H9 (cell line): ENCODE data around the gene HERC4. TPM values are rescaled to one million over a fixed set of nuclear protein-coding genes. Genes with fewer than 3 reads are reported as not detected.

Experiments used
- DNase-seq: peaks from one replicate; pipeline ENCODE4 v3.0.0-alpha.2; 2017
- H2AFZ ChIP-seq: one replicate; pipeline ENCODE4 v1.6.1; 2013; ENCODE audit warnings: mild to moderate bottlenecking, low read length, control low read depth, moderate library complexity
- H2AK5ac ChIP-seq: 2 replicates; pipeline ENCODE4 v1.6.1; 2013; ENCODE audit warnings: low read length, control low read depth, mixed read lengths; ENCODE audit not compliant: insufficient read length
- H2BK120ac ChIP-seq: one replicate; pipeline ENCODE4 v1.6.1; 2013; ENCODE audit warnings: low read depth, mild to moderate bottlenecking, low read length, control low read depth, inconsistent platforms; ENCODE audit not compliant: poor library complexity, severe bottlenecking
- H2BK12ac ChIP-seq: 2 replicates; pipeline ENCODE4 v1.6.1; 2013; ENCODE audit warnings: low read length, control low read depth, mixed read lengths, low read depth; ENCODE audit not compliant: insufficient read length
- H2BK15ac ChIP-seq: 2 replicates; pipeline ENCODE4 v1.6.1; 2013; ENCODE audit warnings: low read depth, low read length, control low read depth
- H2BK20ac ChIP-seq: one replicate; pipeline ENCODE4 v1.6.1; 2013; ENCODE audit warnings: low read depth, mild to moderate bottlenecking, low read length, control low read depth, inconsistent platforms; ENCODE audit not compliant: poor library complexity, severe bottlenecking
- H2BK5ac ChIP-seq: 2 replicates; pipeline ENCODE4 v1.6.1; 2013; ENCODE audit warnings: low read length, control low read depth, mixed read lengths; ENCODE audit not compliant: insufficient read length
- H3K14ac ChIP-seq: 2 replicates; pipeline ENCODE4 v1.6.1; 2013; ENCODE audit warnings: low read length, control low read depth; ENCODE audit not compliant: insufficient read depth
- H3K18ac ChIP-seq: 2 replicates; pipeline ENCODE4 v1.6.1; 2013; ENCODE audit warnings: low read depth, mild to moderate bottlenecking, mixed read lengths, low read length, control low read depth; ENCODE audit not compliant: insufficient read length
- H3K23ac ChIP-seq: 2 replicates; pipeline ENCODE4 v1.6.1; 2013; ENCODE audit warnings: low read length, control low read depth, mixed read lengths, low read depth; ENCODE audit not compliant: insufficient read length
- H3K23me2 ChIP-seq: 2 replicates; pipeline ENCODE4 v1.6.1; 2013; ENCODE audit warnings: low read depth, mild to moderate bottlenecking, mixed read lengths, low read length, control low read depth; ENCODE audit not compliant: insufficient read length, poor library complexity, severe bottlenecking
- H3K27ac ChIP-seq: 2 replicates; pipeline ENCODE4 v1.5.1; 2013; ENCODE audit warnings: low read length, control low read depth, mixed read lengths, low read depth; ENCODE audit not compliant: insufficient read length
- H3K27me3 ChIP-seq: 2 replicates; pipeline ENCODE4 v1.6.1; 2013; ENCODE audit warnings: low read length, control low read depth, inconsistent platforms; ENCODE audit not compliant: insufficient read depth
- H3K4ac ChIP-seq: 2 replicates; pipeline ENCODE4 v1.6.1; 2013; ENCODE audit warnings: low read depth, mild to moderate bottlenecking, control low read depth, inconsistent platforms, low read length, moderate library complexity
- H3K4me1 ChIP-seq: 2 replicates; pipeline ENCODE4 v1.6.1; 2013; ENCODE audit warnings: low read length, control low read depth, inconsistent platforms; ENCODE audit not compliant: insufficient read depth
- H3K4me2 ChIP-seq: 2 replicates; pipeline ENCODE4 v1.6.1; 2013; ENCODE audit warnings: low read length, control low read depth, mixed read lengths; ENCODE audit not compliant: insufficient read length, insufficient read depth
- H3K56ac ChIP-seq: 2 replicates; pipeline ENCODE4 v1.6.1; 2013; ENCODE audit warnings: low read depth, mild to moderate bottlenecking, mixed read lengths, low read length, control low read depth; ENCODE audit not compliant: insufficient read length
- H3K79me1 ChIP-seq: 2 replicates; pipeline ENCODE4 v1.6.1; 2013; ENCODE audit warnings: low read depth, mild to moderate bottlenecking, moderate library complexity, low read length, control low read depth, inconsistent platforms; ENCODE audit not compliant: insufficient read depth, poor library complexity, severe bottlenecking
- H3K79me2 ChIP-seq: 2 replicates; pipeline ENCODE4 v1.6.1; 2013; ENCODE audit warnings: low read length, control low read depth, inconsistent platforms; ENCODE audit not compliant: insufficient read depth
- H3K9ac ChIP-seq: 2 replicates; pipeline ENCODE4 v1.6.1; 2013; ENCODE audit warnings: low read length, control low read depth, mixed read lengths; ENCODE audit not compliant: insufficient read length; ENCODE audit errors: extremely low read depth
- H3K9me3 ChIP-seq: one replicate; pipeline ENCODE4 v1.6.1; 2013; ENCODE audit warnings: low read depth, low read length, inconsistent platforms; ENCODE audit not compliant: control insufficient read depth
- H3T11ph ChIP-seq: one replicate; pipeline ENCODE4 v1.6.1; 2013; ENCODE audit warnings: mild to moderate bottlenecking, low read length, control low read depth, inconsistent platforms
- H4K20me1 ChIP-seq: one replicate; pipeline ENCODE4 v1.6.1; 2013; ENCODE audit not compliant: control insufficient read depth, insufficient read length, insufficient read depth
- H4K5ac ChIP-seq: 2 replicates; pipeline ENCODE4 v1.6.1; 2013; ENCODE audit warnings: low read depth, mild to moderate bottlenecking, mixed read lengths, low read length, control low read depth; ENCODE audit not compliant: insufficient read length
- H4K8ac ChIP-seq: replicated peaks from 2 replicates; pipeline ENCODE4 v1.6.1; 2013; ENCODE audit warnings: low read length, control low read depth, mixed read lengths, low read depth; ENCODE audit not compliant: insufficient read length
- H4K91ac ChIP-seq: 2 replicates; pipeline ENCODE4 v1.6.1; 2013; ENCODE audit warnings: low read depth, mild to moderate bottlenecking, moderate library complexity, mixed read lengths, low read length, control low read depth; ENCODE audit not compliant: insufficient read length
- H3K27ac Mint-ChIP-seq, 3 experiments: 2 replicates in 2 of 3; 3 replicates in 1 of 3; pipeline ENCODE4 v1.8.0; 2020 to 2021; ENCODE audit warnings: mixed read lengths in 3 of 3, mild to moderate bottlenecking in 1 of 3, moderate library complexity in 1 of 3
- H3K27me3 Mint-ChIP-seq: 2 replicates; pipeline ENCODE4 v1.8.0; 2021; ENCODE audit warnings: low read depth, mild to moderate bottlenecking, moderate library complexity, mixed read lengths
- H3K36me3 Mint-ChIP-seq, 3 experiments: 2 replicates in 2 of 3; 3 replicates in 1 of 3; pipeline ENCODE4 v1.8.0; 2020 to 2021; ENCODE audit warnings: low read depth in 3 of 3, mixed read lengths in 3 of 3; ENCODE audit not compliant: insufficient read depth in 1 of 3
- H3K4me1 Mint-ChIP-seq, 2 experiments: 2 replicates each; pipeline ENCODE4 v1.8.0; 2020; ENCODE audit warnings: mixed read lengths in 2 of 2
- H3K4me3 Mint-ChIP-seq, 2 experiments: 2 replicates in 1 of 2; 3 replicates in 1 of 2; pipeline ENCODE4 v1.8.0; 2020 to 2021; ENCODE audit warnings: mild to moderate bottlenecking in 2 of 2, mixed read lengths in 2 of 2, moderate library complexity in 1 of 2
- H3K9me3 Mint-ChIP-seq, 2 experiments: 2 replicates in 1 of 2; 3 replicates in 1 of 2; pipeline ENCODE4 v1.8.0; 2020; ENCODE audit warnings: mild to moderate bottlenecking in 2 of 2, mixed read lengths in 2 of 2, moderate library complexity in 1 of 2
- CTCF ChIP-seq: fragments of 200-600 bp; sonication (generic); conservative IDR thresholded peaks from 3 replicates; pipeline ENCODE4 v1.8.0; 2021; ENCODE audit warnings: antibody characterized with exemption, mild to moderate bottlenecking
- WGBS: extraction: QIAGEN DNeasy Blood & Tissue Kit; methylation state at CpG from one replicate; pipeline ENCODE4 v1.1.7; 2013; ENCODE audit warnings: missing lambda C conversion rate, low lambda C conversion rate, mixed read lengths; ENCODE audit not compliant: insufficient read length; ENCODE audit errors: extremely low coverage; 5-methylcytosine and 5-hydroxymethylcytosine counted together
- total RNA-seq: library from RNA; stranded (reverse); gene quantifications from 2 replicates; pipeline ENCODE4 v1.2.1, GENCODE V29; 2021

The HERC4 gene
- total RNA-seq, 1 experiment from 2014 or later = 24.5 TPM

- no peak overlapping the region for H3K4me3 Mint-ChIP-seq
Measured at GRCh38 chr10:67943917-67944316, 131.2 kb downstream of the HERC4 start.

More at GRCh38 chr10:67943917-67944316, 131.2 kb downstream of the HERC4 start:
- no peaks in the 10 kb centered on the region for H3K79me1 ChIP-seq
- H3K9ac ChIP-seq = no peak overlapping the region
- no peak overlapping the region for H2BK5ac ChIP-seq
- H2AK5ac ChIP-seq = no peak overlapping the region
- no peak overlapping the region for H2BK15ac ChIP-seq
- no peaks in the 10 kb centered on the region for H3K27me3 Mint-ChIP-seq
- H3K9me3 Mint-ChIP-seq = no peaks in the 10 kb centered on the region; a peak in 1 of 5 replicates
- H3K23me2 ChIP-seq = no peaks in the 10 kb centered on the region
- H3K23ac ChIP-seq = no peak overlapping the region
- no peak overlapping the region for H3K27ac ChIP-seq
- no peak for DNase-seq
- H3K18ac ChIP-seq = no peak overlapping the region
- H4K8ac ChIP-seq = no peak overlapping the region
- no peak overlapping the region for H2AFZ ChIP-seq
- H3K56ac ChIP-seq = no peak overlapping the region
- H3K4me1 ChIP-seq = no peaks in the 10 kb centered on the region
- peak overlapping the region in 2 of 3 experiments; percentile 10 to 12; a peak in 1 of 7 replicates for H3K27ac Mint-ChIP-seq
- no peak overlapping the region for H3K14ac ChIP-seq
- no peaks in the 10 kb centered on the region for H4K20me1 ChIP-seq
- H3K4ac ChIP-seq = no peak overlapping the region
- H3K79me2 ChIP-seq = no peaks in the 10 kb centered on the region
- H4K91ac ChIP-seq = no peak overlapping the region
- no peaks in the 10 kb centered on the region for H3K9me3 ChIP-seq
- no peaks in the 10 kb centered on the region for H3K27me3 ChIP-seq
- no peak overlapping the region for H3K4me2 ChIP-seq
- H3K4me1 Mint-ChIP-seq = peaks cover 11% of the 10 kb centered on the region in 2 experiments
- no peak overlapping the region for H3T11ph ChIP-seq
- WGBS = no CpG with 5 or more reads among the region's 2 CpGs
- no peak for TF ChIP-seq CTCF
- H2BK120ac ChIP-seq = no peak overlapping the region
- H2BK12ac ChIP-seq = no peak overlapping the region
- peaks cover 14 to 26% (median 22%) of the 10 kb centered on the region in 3 experiments for H3K36me3 Mint-ChIP-seq
- no peak overlapping the region for H2BK20ac ChIP-seq
- no peak overlapping the region for H4K5ac ChIP-seq
